ENCODE results near the gene ATP8A2.
"Not testable (repeated sequence)": the region's sequence is repeated elsewhere in the genome, so short reads cannot be mapped to it uniquely, and the experiment has no call there.

ATP8A2 gene

GRCh38 chr13:25371875-25372283 lies at the start of gene ATP8A2:
Gene ATP8A2 (plus strand): TSS chr13:25371974. CDS start chr13:25372213, 239 bp downstream.
- no peak for DNase-seq

- no peak for DNase-seq
Observed at GRCh38 chr13:25324100-25324499, 47.7 kb upstream of the ATP8A2 start.

GRCh38 chr13:25329706-25330105 lies 42.1 kb upstream of the ATP8A2 start:
- DNase-seq: no peak

- DNase-seq: no peak
Observed at GRCh38 chr13:25330541-25330940, 41.2 kb upstream of the ATP8A2 start.

- DNase-seq: no peak
Observed at GRCh38 chr13:25335856-25336255, 35.9 kb upstream of the ATP8A2 start.

GRCh38 chr13:25345576-25345975 lies 26.2 kb upstream of the ATP8A2 start:
- no peak for DNase-seq

GRCh38 chr13:25347151-25347550 lies 24.6 kb upstream of the ATP8A2 start:
- DNase-seq: no peak

- no peak for DNase-seq
Observed at GRCh38 chr13:25351404-25351803, 20.4 kb upstream of the ATP8A2 start.

- DNase-seq: no peak
Observed at GRCh38 chr13:25352230-25352629, 19.5 kb upstream of the ATP8A2 start.

- no peak for DNase-seq
Observed at GRCh38 chr13:25352806-25353205, 19.0 kb upstream of the ATP8A2 start.

GRCh38 chr13:25353344-25353743 lies 18.4 kb upstream of the ATP8A2 start:
- no peak for DNase-seq

- DNase-seq: no peak
Observed at GRCh38 chr13:25354377-25354776, 17.4 kb upstream of the ATP8A2 start.

GRCh38 chr13:25360443-25360842 lies 11.3 kb upstream of the ATP8A2 start:
- not testable (repeated sequence) for DNase-seq

GRCh38 chr13:25365720-25366235 lies 6.0 kb upstream of the ATP8A2 start:
- no peak for DNase-seq

- DNase-seq: no peak
Observed at GRCh38 chr13:25371158-25371874, 458 bp upstream of the ATP8A2 start.

GRCh38 chr13:25372284-25373081 lies 709 bp downstream of the ATP8A2 start:
- no peak for DNase-seq

- DNase-seq: peak; percentile 8
Observed at GRCh38 chr13:25375727-25376358, 4.1 kb downstream of the ATP8A2 start.

GRCh38 chr13:25377244-25377962 lies 5.6 kb downstream of the ATP8A2 start:
- no peak for DNase-seq

GRCh38 chr13:25378528-25378927 lies 6.8 kb downstream of the ATP8A2 start:
- no peak for DNase-seq

GRCh38 chr13:25379011-25379410 lies 7.2 kb downstream of the ATP8A2 start:
- DNase-seq: no peak

GRCh38 chr13:25380082-25380481 lies 8.3 kb downstream of the ATP8A2 start:
- DNase-seq: no peak

GRCh38 chr13:25380741-25381324 lies 9.1 kb downstream of the ATP8A2 start:
- DNase-seq: no peak

Measured in SHP77 treated with DMSO at 0.1 percent for 48 hours (cell line).